GM23248 (cell line): ENCODE measurements around the gene IL18BP.

Experiments
- EZH2 ChIP-seq: fragments of 200-600 bp; sonication (generic); IDR thresholded peaks from 2 replicates; pipeline ENCODE4 v1.6.1; 2018; ENCODE audit warnings: antibody characterized with exemption, mild to moderate bottlenecking; ENCODE audit not compliant: insufficient read depth, poor library complexity, severe bottlenecking
- EZH2phosphoT487 ChIP-seq: fragments of 200-600 bp; sonication (generic); IDR thresholded peaks from 2 replicates; pipeline ENCODE4 v1.6.1; 2018; ENCODE audit warnings: antibody characterized with exemption, moderate library complexity, mild to moderate bottlenecking, low read depth; ENCODE audit not compliant: insufficient read depth

- TF ChIP-seq EZH2 (no peak), EZH2phosphoT487 (no peak)
These were observed 50.2 kb downstream of the IL18BP start for GRCh38 chr11:72048766-72049460.
